Measurements from ENCODE around the gene FBH1. TPM values are rescaled to one million over a fixed set of nuclear protein-coding genes. Genes with fewer than 3 reads are reported as not detected.

The FBH1 gene
- total and polyA plus RNA-seq, 2 experiments from 2014 or later: 62.5 to 90.8 TPM

- Histone ChIP-seq H3K4me1 (ENCODE audit: insufficient read depth) (no peaks in the 10 kb centered on the region; the same call in 1 of the 2 replicates), H3K9me2 (ENCODE audit: insufficient read depth) (no peaks in the 10 kb centered on the region), H3K4me3 (no peak overlapping the region), H3K27ac (ENCODE audit: low read depth) (no peak overlapping the region), H2AFZ (no peak overlapping the region), H3K27me3 (ENCODE audit: insufficient read depth) (no peaks in the 10 kb centered on the region), H4K20me1 (replicated peaks; ENCODE audit: insufficient read depth) (no peaks in the 10 kb centered on the region), H3K36me3 (ENCODE audit: insufficient read depth) (no peaks in the 10 kb centered on the region), H3K4me2 (no peak overlapping the region), H3K79me2 (replicated peaks; ENCODE audit: insufficient read depth) (no peaks in the 10 kb centered on the region), H3F3A (replicated peaks; ENCODE audit: low read depth) (no peaks in the 10 kb centered on the region)
- no peak overlapping the region for H3K27ac Mint-ChIP-seq
- H3K9me3 Mint-ChIP-seq: no peaks in the 10 kb centered on the region
- no peak overlapping the region for H3K4me3 Mint-ChIP-seq
- DNase-seq (ENCODE audit: low spot score): no peak
- no peak for ATAC-seq
- peaks cover 18% of the 10 kb centered on the region for H3K4me1 Mint-ChIP-seq
- TF ChIP-seq JUNB (IDR thresholded peaks at IDR 0.05; ENCODE audit: unreplicated experiment) (no peak), CREB1 (CRISPR knock-in tag; IDR thresholded peaks at IDR 0.05; ENCODE audit: low read depth) (no peak), POLR2AphosphoS5 (IDR thresholded peaks at IDR 0.05; ENCODE audit: low read depth) (no peak), EZH2 (IDR thresholded peaks at IDR 0.05; ENCODE audit: low read depth, unreplicated experiment) (no peak), ZNF331 (CRISPR knock-in tag; IDR thresholded peaks at IDR 0.05; ENCODE audit: low read depth) (no peak), STAT1 (IDR thresholded peaks at IDR 0.05; ENCODE audit: unreplicated experiment) (no peak), NANOG (IDR thresholded peaks at IDR 0.05; ENCODE audit: borderline replicate concordance) (no peak), ZNF114 (CRISPR knock-in tag; IDR thresholded peaks at IDR 0.05) (no peak), CTCF (conservative IDR thresholded peaks at IDR 0.05; ENCODE audit: low read depth in 2 of 2) (no peak), EZH2phosphoT487 (IDR thresholded peaks at IDR 0.05; ENCODE audit: unreplicated experiment) (no peak)
- TF ChIP-seq, protein P1, sequence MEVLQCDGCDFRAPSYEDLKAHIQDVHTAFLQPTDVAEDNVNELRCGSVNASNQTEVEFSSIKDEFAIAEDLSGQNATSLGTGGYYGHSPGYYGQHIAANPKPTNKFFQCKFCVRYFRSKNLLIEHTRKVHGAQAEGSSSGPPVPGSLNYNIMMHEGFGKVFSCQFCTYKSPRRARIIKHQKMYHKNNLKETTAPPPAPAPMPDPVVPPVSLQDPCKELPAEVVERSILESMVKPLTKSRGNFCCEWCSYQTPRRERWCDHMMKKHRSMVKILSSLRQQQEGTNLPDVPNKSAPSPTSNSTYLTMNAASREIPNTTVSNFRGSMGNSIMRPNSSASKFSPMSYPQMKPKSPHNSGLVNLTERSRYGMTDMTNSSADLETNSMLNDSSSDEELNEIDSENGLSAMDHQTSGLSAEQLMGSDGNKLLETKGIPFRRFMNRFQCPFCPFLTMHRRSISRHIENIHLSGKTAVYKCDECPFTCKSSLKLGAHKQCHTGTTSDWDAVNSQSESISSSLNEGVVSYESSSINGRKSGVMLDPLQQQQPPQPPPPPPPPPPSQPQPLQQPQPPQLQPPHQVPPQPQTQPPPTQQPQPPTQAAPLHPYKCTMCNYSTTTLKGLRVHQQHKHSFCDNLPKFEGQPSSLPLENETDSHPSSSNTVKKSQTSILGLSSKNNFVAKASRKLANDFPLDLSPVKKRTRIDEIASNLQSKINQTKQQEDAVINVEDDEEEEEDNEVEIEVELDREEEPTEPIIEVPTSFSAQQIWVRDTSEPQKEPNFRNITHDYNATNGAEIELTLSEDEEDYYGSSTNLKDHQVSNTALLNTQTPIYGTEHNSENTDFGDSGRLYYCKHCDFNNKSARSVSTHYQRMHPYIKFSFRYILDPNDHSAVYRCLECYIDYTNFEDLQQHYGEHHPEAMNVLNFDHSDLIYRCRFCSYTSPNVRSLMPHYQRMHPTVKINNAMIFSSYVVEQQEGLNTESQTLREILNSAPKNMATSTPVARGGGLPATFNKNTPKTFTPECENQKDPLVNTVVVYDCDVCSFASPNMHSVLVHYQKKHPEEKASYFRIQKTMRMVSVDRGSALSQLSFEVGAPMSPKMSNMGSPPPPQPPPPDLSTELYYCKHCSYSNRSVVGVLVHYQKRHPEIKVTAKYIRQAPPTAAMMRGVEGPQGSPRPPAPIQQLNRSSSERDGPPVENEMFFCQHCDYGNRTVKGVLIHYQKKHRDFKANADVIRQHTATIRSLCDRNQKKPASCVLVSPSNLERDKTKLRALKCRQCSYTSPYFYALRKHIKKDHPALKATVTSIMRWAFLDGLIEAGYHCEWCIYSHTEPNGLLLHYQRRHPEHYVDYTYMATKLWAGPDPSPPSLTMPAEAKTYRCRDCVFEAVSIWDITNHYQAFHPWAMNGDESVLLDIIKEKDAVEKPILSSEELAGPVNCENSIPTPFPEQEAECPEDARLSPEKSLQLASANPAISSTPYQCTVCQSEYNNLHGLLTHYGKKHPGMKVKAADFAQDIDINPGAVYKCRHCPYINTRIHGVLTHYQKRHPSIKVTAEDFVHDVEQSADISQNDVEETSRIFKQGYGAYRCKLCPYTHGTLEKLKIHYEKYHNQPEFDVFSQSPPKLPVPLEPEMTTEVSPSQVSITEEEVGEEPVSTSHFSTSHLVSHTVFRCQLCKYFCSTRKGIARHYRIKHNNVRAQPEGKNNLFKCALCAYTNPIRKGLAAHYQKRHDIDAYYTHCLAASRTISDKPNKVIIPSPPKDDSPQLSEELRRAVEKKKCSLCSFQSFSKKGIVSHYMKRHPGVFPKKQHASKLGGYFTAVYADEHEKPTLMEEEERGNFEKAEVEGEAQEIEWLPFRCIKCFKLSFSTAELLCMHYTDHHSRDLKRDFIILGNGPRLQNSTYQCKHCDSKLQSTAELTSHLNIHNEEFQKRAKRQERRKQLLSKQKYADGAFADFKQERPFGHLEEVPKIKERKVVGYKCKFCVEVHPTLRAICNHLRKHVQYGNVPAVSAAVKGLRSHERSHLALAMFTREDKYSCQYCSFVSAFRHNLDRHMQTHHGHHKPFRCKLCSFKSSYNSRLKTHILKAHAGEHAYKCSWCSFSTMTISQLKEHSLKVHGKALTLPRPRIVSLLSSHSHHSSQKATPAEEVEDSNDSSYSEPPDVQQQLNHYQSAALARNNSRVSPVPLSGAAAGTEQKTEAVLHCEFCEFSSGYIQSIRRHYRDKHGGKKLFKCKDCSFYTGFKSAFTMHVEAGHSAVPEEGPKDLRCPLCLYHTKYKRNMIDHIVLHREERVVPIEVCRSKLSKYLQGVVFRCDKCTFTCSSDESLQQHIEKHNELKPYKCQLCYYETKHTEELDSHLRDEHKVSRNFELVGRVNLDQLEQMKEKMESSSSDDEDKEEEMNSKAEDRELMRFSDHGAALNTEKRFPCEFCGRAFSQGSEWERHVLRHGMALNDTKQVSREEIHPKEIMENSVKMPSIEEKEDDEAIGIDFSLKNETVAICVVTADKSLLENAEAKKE (CRISPR knock-in tag; IDR thresholded peaks at IDR 0.05): no peak
- TF ChIP-seq, protein P2, sequence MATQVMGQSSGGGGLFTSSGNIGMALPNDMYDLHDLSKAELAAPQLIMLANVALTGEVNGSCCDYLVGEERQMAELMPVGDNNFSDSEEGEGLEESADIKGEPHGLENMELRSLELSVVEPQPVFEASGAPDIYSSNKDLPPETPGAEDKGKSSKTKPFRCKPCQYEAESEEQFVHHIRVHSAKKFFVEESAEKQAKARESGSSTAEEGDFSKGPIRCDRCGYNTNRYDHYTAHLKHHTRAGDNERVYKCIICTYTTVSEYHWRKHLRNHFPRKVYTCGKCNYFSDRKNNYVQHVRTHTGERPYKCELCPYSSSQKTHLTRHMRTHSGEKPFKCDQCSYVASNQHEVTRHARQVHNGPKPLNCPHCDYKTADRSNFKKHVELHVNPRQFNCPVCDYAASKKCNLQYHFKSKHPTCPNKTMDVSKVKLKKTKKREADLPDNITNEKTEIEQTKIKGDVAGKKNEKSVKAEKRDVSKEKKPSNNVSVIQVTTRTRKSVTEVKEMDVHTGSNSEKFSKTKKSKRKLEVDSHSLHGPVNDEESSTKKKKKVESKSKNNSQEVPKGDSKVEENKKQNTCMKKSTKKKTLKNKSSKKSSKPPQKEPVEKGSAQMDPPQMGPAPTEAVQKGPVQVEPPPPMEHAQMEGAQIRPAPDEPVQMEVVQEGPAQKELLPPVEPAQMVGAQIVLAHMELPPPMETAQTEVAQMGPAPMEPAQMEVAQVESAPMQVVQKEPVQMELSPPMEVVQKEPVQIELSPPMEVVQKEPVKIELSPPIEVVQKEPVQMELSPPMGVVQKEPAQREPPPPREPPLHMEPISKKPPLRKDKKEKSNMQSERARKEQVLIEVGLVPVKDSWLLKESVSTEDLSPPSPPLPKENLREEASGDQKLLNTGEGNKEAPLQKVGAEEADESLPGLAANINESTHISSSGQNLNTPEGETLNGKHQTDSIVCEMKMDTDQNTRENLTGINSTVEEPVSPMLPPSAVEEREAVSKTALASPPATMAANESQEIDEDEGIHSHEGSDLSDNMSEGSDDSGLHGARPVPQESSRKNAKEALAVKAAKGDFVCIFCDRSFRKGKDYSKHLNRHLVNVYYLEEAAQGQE (IDR thresholded peaks at IDR 0.05; ENCODE audit: unreplicated experiment): no peak
- TF ChIP-seq, protein P3, sequence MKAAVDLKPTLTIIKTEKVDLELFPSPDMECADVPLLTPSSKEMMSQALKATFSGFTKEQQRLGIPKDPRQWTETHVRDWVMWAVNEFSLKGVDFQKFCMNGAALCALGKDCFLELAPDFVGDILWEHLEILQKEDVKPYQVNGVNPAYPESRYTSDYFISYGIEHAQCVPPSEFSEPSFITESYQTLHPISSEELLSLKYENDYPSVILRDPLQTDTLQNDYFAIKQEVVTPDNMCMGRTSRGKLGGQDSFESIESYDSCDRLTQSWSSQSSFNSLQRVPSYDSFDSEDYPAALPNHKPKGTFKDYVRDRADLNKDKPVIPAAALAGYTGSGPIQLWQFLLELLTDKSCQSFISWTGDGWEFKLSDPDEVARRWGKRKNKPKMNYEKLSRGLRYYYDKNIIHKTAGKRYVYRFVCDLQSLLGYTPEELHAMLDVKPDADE (IDR thresholded peaks at IDR 0.05): no peak
- H3K27me3 Mint-ChIP-seq (ENCODE audit: insufficient read depth, low read depth, poor library complexity): peaks cover 5% of the 10 kb centered on the region
- H3K36me3 Mint-ChIP-seq (ENCODE audit: low read depth): no peaks in the 10 kb centered on the region; the same call in 2 of the 3 replicates
These were observed 61.2 kb downstream of the FBH1 start for GRCh38 chr10:5951167-5951711.
